ENCODE measurements around the gene SMURF2.

Gene SMURF2

GRCh38 chr17:64502021-64502420 is 160.1 kb downstream of the SMURF2 start:
- TF ChIP-seq ZNF274 (IDR thresholded peaks at IDR 0.05; ENCODE audit: low read depth, low read length) = no peak
- no peak for TF ChIP-seq YY1 (IDR thresholded peaks at IDR 0.05; ENCODE audit: insufficient read depth, insufficient read length)
- no peak for TF ChIP-seq SUZ12 (IDR thresholded peaks at IDR 0.05; ENCODE audit: extremely low read depth, insufficient read depth, insufficient read length)
- H3K9ac ChIP-seq (ENCODE audit: insufficient read length, low read depth) = no peak overlapping the region
- no peak overlapping the region for H3K4me3 ChIP-seq (ENCODE audit: insufficient read length, low read depth)
- H3K36me3 ChIP-seq (ENCODE audit: insufficient read depth, insufficient read length, low read length) = peaks cover 79% of the 10 kb centered on the region
- DNase-seq (ENCODE audit: low read depth, low spot score) = no peak
- H3K4me1 ChIP-seq (ENCODE audit: insufficient read depth, insufficient read length) = no peaks in the 10 kb centered on the region
- no peaks in the 10 kb centered on the region for H3K27me3 ChIP-seq (ENCODE audit: insufficient read depth, insufficient read length)
- no peaks in the 10 kb centered on the region for H3K9me3 ChIP-seq (ENCODE audit: insufficient read depth, low read length)

GRCh38 chr17:64500862-64501765 is 161.0 kb downstream of the SMURF2 start:
- no peak for TF ChIP-seq SUZ12 (IDR thresholded peaks at IDR 0.05; ENCODE audit: extremely low read depth, insufficient read depth, insufficient read length)
- no peak for TF ChIP-seq YY1 (IDR thresholded peaks at IDR 0.05; ENCODE audit: insufficient read depth, insufficient read length)
- no peak for TF ChIP-seq ZNF274 (IDR thresholded peaks at IDR 0.05; ENCODE audit: low read depth, low read length)
- DNase-seq (ENCODE audit: low read depth, low spot score) = no peak
- Histone ChIP-seq H3K36me3 (ENCODE audit: insufficient read depth, insufficient read length, low read length) (peaks cover 79% of the 10 kb centered on the region), H3K4me3 (ENCODE audit: insufficient read length, low read depth) (no peak overlapping the region), H3K4me1 (ENCODE audit: insufficient read depth, insufficient read length) (no peaks in the 10 kb centered on the region), H3K9ac (ENCODE audit: insufficient read length, low read depth) (no peak overlapping the region), H3K27me3 (ENCODE audit: insufficient read depth, insufficient read length) (no peaks in the 10 kb centered on the region), H3K9me3 (ENCODE audit: insufficient read depth, low read length) (no peaks in the 10 kb centered on the region)

GRCh38 chr17:64500487-64500859 is 161.6 kb downstream of the SMURF2 start:
- H3K4me1 ChIP-seq (ENCODE audit: insufficient read depth, insufficient read length) = no peaks in the 10 kb centered on the region
- H3K9ac ChIP-seq (ENCODE audit: insufficient read length, low read depth) = no peak overlapping the region
- no peaks in the 10 kb centered on the region for H3K9me3 ChIP-seq (ENCODE audit: insufficient read depth, low read length)
- TF ChIP-seq YY1 (IDR thresholded peaks at IDR 0.05; ENCODE audit: insufficient read depth, insufficient read length) (no peak), ZNF274 (IDR thresholded peaks at IDR 0.05; ENCODE audit: low read depth, low read length) (no peak), SUZ12 (IDR thresholded peaks at IDR 0.05; ENCODE audit: extremely low read depth, insufficient read depth, insufficient read length) (no peak)
- no peak for DNase-seq (ENCODE audit: low read depth, low spot score)
- no peak overlapping the region for H3K4me3 ChIP-seq (ENCODE audit: insufficient read length, low read depth)
- H3K27me3 ChIP-seq (ENCODE audit: insufficient read depth, insufficient read length) = no peaks in the 10 kb centered on the region
- peaks cover 76% of the 10 kb centered on the region for H3K36me3 ChIP-seq (ENCODE audit: insufficient read depth, insufficient read length, low read length)

GRCh38 chr17:64499805-64500486 is 162.2 kb downstream of the SMURF2 start:
- Histone ChIP-seq H3K4me1 (ENCODE audit: insufficient read depth, insufficient read length) (no peaks in the 10 kb centered on the region), H3K36me3 (ENCODE audit: insufficient read depth, insufficient read length, low read length) (peaks cover 71% of the 10 kb centered on the region), H3K9me3 (ENCODE audit: insufficient read depth, low read length) (no peaks in the 10 kb centered on the region), H3K27me3 (ENCODE audit: insufficient read depth, insufficient read length) (no peaks in the 10 kb centered on the region), H3K9ac (ENCODE audit: insufficient read length, low read depth) (no peak overlapping the region), H3K4me3 (ENCODE audit: insufficient read length, low read depth) (no peak overlapping the region)
- no peak for DNase-seq (ENCODE audit: low read depth, low spot score)
- TF ChIP-seq ZNF274 (IDR thresholded peaks at IDR 0.05; ENCODE audit: low read depth, low read length) (no peak), SUZ12 (IDR thresholded peaks at IDR 0.05; ENCODE audit: extremely low read depth, insufficient read depth, insufficient read length) (no peak), YY1 (IDR thresholded peaks at IDR 0.05; ENCODE audit: insufficient read depth, insufficient read length) (no peak)

- Histone ChIP-seq H3K9me3 (ENCODE audit: insufficient read depth, low read length) (no peaks in the 10 kb centered on the region), H3K36me3 (ENCODE audit: insufficient read depth, insufficient read length, low read length) (peaks cover 58% of the 10 kb centered on the region), H3K9ac (ENCODE audit: insufficient read length, low read depth) (no peak overlapping the region), H3K4me1 (ENCODE audit: insufficient read depth, insufficient read length) (no peaks in the 10 kb centered on the region), H3K27me3 (ENCODE audit: insufficient read depth, insufficient read length) (no peaks in the 10 kb centered on the region), H3K4me3 (ENCODE audit: insufficient read length, low read depth) (no peak overlapping the region)
- DNase-seq (ENCODE audit: low read depth, low spot score) = no peak
- no peak for TF ChIP-seq SUZ12 (IDR thresholded peaks at IDR 0.05; ENCODE audit: extremely low read depth, insufficient read depth, insufficient read length)
- TF ChIP-seq YY1 (IDR thresholded peaks at IDR 0.05; ENCODE audit: insufficient read depth, insufficient read length) = no peak
- TF ChIP-seq ZNF274 (IDR thresholded peaks at IDR 0.05; ENCODE audit: low read depth, low read length) = no peak
Observed at GRCh38 chr17:64498308-64499203, 163.6 kb downstream of the SMURF2 start.

- no peak for DNase-seq (ENCODE audit: low read depth, low spot score)
- Histone ChIP-seq H3K4me3 (ENCODE audit: insufficient read length, low read depth) (peak overlapping the region; percentile 94), H3K9ac (ENCODE audit: insufficient read length, low read depth) (peak overlapping the region; percentile 52), H3K9me3 (ENCODE audit: insufficient read depth, low read length) (peaks cover 6% of the 10 kb centered on the region), H3K36me3 (ENCODE audit: insufficient read depth, insufficient read length, low read length) (peaks cover 56% of the 10 kb centered on the region), H3K4me1 (ENCODE audit: insufficient read depth, insufficient read length) (no peaks in the 10 kb centered on the region), H3K27me3 (ENCODE audit: insufficient read depth, insufficient read length) (no peaks in the 10 kb centered on the region)
- TF ChIP-seq SUZ12 (IDR thresholded peaks at IDR 0.05; ENCODE audit: extremely low read depth, insufficient read depth, insufficient read length) = no peak
- no peak for TF ChIP-seq ZNF274 (IDR thresholded peaks at IDR 0.05; ENCODE audit: low read depth, low read length)
- TF ChIP-seq YY1 (IDR thresholded peaks at IDR 0.05; ENCODE audit: insufficient read depth, insufficient read length) = no peak
Observed at GRCh38 chr17:64497565-64498035, 164.5 kb downstream of the SMURF2 start.

All from NT2/D1 (cell line).